GM12864 (cell line): Measurements from ENCODE around the gene PTGER3.
"Not testable (repeated sequence)": the region's sequence is repeated elsewhere in the genome, so short reads cannot be mapped to it uniquely, and the experiment has no call there.

Source experiments
- DNase-seq: peaks from one replicate; pipeline ENCODE4 v3.0.0-alpha.2; 2011; ENCODE audit warnings: low read depth
- H3K4me3 ChIP-seq: 2 replicates; pipeline ENCODE4 v1.5.1; 2011; ENCODE audit warnings: mild to moderate bottlenecking, low read depth, low read length, control low read depth
- CTCF ChIP-seq: IDR thresholded peaks from 2 replicates; pipeline ENCODE4 v1.5.1; 2011; ENCODE audit warnings: low read depth, mild to moderate bottlenecking, moderate library complexity, low read length, control low read depth, inconsistent platforms; ENCODE audit errors: missing control alignments

Gene PTGER3

GRCh38 chr1:70961374-70961975 lies 86.1 kb downstream of the PTGER3 start:
- DNase-seq, result no peak
- no peak overlapping the region for H3K4me3 ChIP-seq
- no peak for TF ChIP-seq CTCF

GRCh38 chr1:70948396-70949017 lies 99.1 kb downstream of the PTGER3 start:
- no peak overlapping the region for H3K4me3 ChIP-seq
- no peak for DNase-seq
- TF ChIP-seq CTCF, result no peak

- no peak overlapping the region for H3K4me3 ChIP-seq
- DNase-seq, result no peak
- TF ChIP-seq CTCF, result no peak
Observed at GRCh38 chr1:70947835-70948234, 99.8 kb downstream of the PTGER3 start.

- no peak overlapping the region for H3K4me3 ChIP-seq
- no peak for DNase-seq
- no peak for TF ChIP-seq CTCF
Observed at GRCh38 chr1:70945676-70946075, 101.9 kb downstream of the PTGER3 start.

- no peak overlapping the region for H3K4me3 ChIP-seq
- no peak for DNase-seq
- no peak for TF ChIP-seq CTCF
Observed at GRCh38 chr1:70945251-70945650, 102.4 kb downstream of the PTGER3 start.

- DNase-seq, result no peak
- no peak overlapping the region for H3K4me3 ChIP-seq
- TF ChIP-seq CTCF, result no peak
Observed at GRCh38 chr1:70941563-70941962, 106.1 kb downstream of the PTGER3 start.

- H3K4me3 ChIP-seq, DNase-seq: not testable (repeated sequence)
Observed at GRCh38 chr1:70940398-70940797, 107.2 kb downstream of the PTGER3 start.
